ENCODE results near the gene KCNMA1. TPM values are rescaled to one million over a fixed set of nuclear protein-coding genes. Genes with fewer than 3 reads are reported as not detected.

KCNMA1 gene
- total and polyA plus RNA-seq, 8 donors, result 0.92 to 155 (median 54.3) TPM

DNA sequence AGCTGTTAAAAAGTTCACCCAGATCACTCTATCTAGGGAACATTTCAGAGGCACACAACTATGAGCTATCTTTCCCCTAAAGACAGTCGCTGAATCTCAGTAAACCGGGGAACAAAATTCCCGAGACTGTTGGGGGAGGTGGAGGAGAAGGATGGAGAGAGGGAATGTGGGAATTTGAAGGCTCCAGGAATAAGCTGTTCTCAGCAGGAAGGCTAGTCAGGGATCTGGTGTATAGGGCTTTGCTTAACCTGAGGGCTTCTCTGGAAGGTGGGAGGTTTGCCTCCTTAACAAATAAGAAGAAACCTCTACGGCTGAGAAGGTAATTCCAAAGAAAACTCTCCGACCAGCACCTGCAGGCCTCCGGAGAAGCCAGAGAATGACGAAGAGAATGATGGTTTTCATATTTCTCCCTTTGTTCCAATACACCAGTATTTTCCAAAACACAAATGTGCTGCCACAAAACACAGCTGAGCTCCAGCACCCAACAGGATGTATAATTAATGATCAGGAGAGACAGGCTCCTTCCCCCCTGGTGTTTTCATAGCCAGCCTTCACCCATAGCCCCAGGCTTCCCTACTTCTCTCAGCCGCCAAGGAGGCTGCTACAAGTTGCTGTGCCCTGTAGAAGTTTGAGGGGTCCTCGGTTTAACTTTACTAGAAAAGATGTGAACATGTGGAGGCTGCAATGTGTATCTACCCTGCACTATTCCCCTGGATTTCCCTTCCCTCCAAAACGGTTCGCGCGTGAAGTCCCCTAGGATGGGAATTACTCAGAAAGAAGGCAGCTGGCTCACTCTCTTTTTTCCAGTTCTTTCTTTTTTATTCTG, 2.0 kb downstream of the KCNMA1 start:
- Histone ChIP-seq H3K4me3 (peak overlapping the region; percentile 56 to 62 (median 60)), H3K36me3 (no peaks in the 10 kb centered on the region), H3K27me3 (peaks cover 0 to 80% (median 34%) of the 10 kb centered on the region in 3 donors), H3K4me1 (peaks cover 9 to 68% (median 42%) of the 10 kb centered on the region in 4 donors), H3K9me3 (no peaks in the 10 kb centered on the region), H3K27ac (peak overlapping the region in 4 of 5 donors; percentile 70 to 84 (median 73))
- TF ChIP-seq EP300 (IDR thresholded peaks at IDR 0.05) (no peak), POLR2A (IDR thresholded peaks at IDR 0.05) (no peak), POLR2AphosphoS5 (IDR thresholded peaks at IDR 0.05) (no peak)
- TF ChIP-seq, protein P1, sequence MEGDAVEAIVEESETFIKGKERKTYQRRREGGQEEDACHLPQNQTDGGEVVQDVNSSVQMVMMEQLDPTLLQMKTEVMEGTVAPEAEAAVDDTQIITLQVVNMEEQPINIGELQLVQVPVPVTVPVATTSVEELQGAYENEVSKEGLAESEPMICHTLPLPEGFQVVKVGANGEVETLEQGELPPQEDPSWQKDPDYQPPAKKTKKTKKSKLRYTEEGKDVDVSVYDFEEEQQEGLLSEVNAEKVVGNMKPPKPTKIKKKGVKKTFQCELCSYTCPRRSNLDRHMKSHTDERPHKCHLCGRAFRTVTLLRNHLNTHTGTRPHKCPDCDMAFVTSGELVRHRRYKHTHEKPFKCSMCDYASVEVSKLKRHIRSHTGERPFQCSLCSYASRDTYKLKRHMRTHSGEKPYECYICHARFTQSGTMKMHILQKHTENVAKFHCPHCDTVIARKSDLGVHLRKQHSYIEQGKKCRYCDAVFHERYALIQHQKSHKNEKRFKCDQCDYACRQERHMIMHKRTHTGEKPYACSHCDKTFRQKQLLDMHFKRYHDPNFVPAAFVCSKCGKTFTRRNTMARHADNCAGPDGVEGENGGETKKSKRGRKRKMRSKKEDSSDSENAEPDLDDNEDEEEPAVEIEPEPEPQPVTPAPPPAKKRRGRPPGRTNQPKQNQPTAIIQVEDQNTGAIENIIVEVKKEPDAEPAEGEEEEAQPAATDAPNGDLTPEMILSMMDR (IDR thresholded peaks at IDR 0.05), result no peak
- WGBS, 5 donors, result 38 to 54% (median 41%) methylated on average over 13 of the region's 13 CpGs
- intact Hi-C loops (cut with DNase I; ENCODE audit: low total_unique reads), result no loop called here
- no peak for DNase-seq

DNA sequence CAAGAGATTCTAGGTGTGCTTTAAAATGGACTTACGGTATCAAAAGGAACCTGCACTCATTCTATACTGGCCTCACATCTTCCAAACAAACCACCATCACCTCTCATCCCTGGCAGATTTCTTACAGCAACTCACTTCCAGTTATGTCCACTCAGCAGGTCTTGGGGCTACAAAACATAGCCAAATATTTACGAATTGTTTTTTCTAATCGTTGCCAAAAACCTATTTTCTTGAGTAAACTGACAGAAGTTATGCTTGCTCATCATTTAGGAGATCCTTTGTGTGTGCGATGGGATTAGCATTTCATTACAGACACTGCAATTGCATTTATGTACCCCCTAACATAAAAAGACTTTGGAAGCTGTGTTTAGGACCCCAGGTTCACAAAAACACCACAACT, 2.7 kb downstream of the KCNMA1 start:
- intact Hi-C loops (cut with DNase I; ENCODE audit: low total_unique reads), result no loop called here
- TF ChIP-seq EP300 (IDR thresholded peaks at IDR 0.05) (no peak), POLR2A (IDR thresholded peaks at IDR 0.05) (no peak), POLR2AphosphoS5 (IDR thresholded peaks at IDR 0.05) (no peak)
- TF ChIP-seq, protein P1 (IDR thresholded peaks at IDR 0.05), result no peak
- DNase-seq, result no peak
- H3K4me3 ChIP-seq, result peak overlapping the region; percentile 56 to 62 (median 60)
- 67 to 75% (median 69%) methylated on average over 4 of the region's 4 CpGs for WGBS, 5 donors
- no peaks in the 10 kb centered on the region for H3K9me3 ChIP-seq
- H3K27ac ChIP-seq, result peak overlapping the region in 2 of 5 donors; percentile 5 to 84
- peaks cover 9 to 75% (median 44%) of the 10 kb centered on the region in 4 donors for H3K4me1 ChIP-seq
- H3K27me3 ChIP-seq, result peaks cover 0 to 73% (median 34%) of the 10 kb centered on the region in 3 donors
- no peaks in the 10 kb centered on the region for H3K36me3 ChIP-seq

DNA sequence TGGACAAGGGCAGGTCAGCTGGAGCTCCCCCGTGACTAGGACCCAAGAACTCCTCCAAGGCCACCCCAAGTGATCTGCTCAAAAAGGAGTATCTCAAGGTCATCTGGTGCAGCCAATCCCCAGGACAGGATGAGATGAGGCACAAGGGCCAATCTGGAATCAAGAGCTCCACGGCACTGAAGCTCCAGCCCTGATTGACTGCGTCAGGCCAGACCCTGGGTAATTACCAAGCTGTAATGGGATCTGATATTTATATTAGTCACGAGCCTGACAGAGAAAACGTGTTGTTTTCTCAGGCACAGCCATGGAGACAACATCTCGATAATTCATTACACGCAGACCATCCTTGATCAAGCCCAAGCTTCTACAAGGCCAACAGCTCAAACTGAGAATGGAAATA, 4.2 kb downstream of the KCNMA1 start:
- H3K9me3 ChIP-seq, result no peaks in the 10 kb centered on the region
- intact Hi-C loops (cut with DNase I; ENCODE audit: low total_unique reads), result no loop called here
- TF ChIP-seq EP300 (IDR thresholded peaks at IDR 0.05) (no peak), POLR2A (IDR thresholded peaks at IDR 0.05) (no peak), POLR2AphosphoS5 (IDR thresholded peaks at IDR 0.05) (no peak)
- peaks cover 3 to 76% (median 39%) of the 10 kb centered on the region in 4 donors for H3K4me1 ChIP-seq
- peak overlapping the region in 2 of 5 donors; percentile 32 to 84 for H3K27ac ChIP-seq
- 58 to 72% (median 71%) methylated on average over 7 of the region's 7 CpGs for whole genome bisulfite sequencing, 5 donors
- H3K4me3 ChIP-seq, result no peak overlapping the region
- DNase-seq, result no peak
- H3K36me3 ChIP-seq, result no peaks in the 10 kb centered on the region
- H3K27me3 ChIP-seq, result peaks cover 0 to 58% (median 24%) of the 10 kb centered on the region in 3 donors

DNA sequence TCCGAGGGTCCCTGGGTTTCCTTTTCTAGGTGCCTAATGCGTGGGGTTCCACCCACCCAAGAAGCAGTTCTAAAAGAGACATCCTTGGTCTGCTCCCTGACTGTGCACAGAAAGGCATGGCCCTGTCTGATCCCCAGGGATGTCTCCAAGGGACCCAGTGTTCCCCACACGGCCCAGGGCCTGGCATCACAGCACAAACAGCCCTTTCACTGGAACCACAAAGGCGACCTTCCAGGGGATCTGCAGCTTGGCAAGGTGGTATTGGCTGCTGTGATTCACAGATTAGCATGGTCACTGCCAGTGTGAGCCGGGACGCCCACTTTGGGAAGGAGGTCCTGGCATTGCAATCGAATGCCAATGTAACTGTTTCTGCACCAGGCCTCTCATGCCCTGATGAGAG, 6.4 kb downstream of the KCNMA1 start:
- DNase-seq, result no peak
- peaks cover 0 to 72% (median 24%) of the 10 kb centered on the region in 4 donors for H3K4me1 ChIP-seq
- no peak overlapping the region for H3K4me3 ChIP-seq
- H3K36me3 ChIP-seq, result no peaks in the 10 kb centered on the region
- WGBS, 5 donors, result 78 to 93% (median 85%) methylated on average over 4 to 7 of the region's 7 CpGs
- TF ChIP-seq, protein P1 (IDR thresholded peaks at IDR 0.05), result no peak
- TF ChIP-seq EP300 (IDR thresholded peaks at IDR 0.05), result no peak
- TF ChIP-seq POLR2AphosphoS5 (IDR thresholded peaks at IDR 0.05), result no peak
- peak overlapping the region in 1 of 5 donors; percentile 65 for H3K27ac ChIP-seq
- intact Hi-C loops (cut with DNase I; ENCODE audit: low total_unique reads), result no loop called here
- H3K27me3 ChIP-seq, result peaks cover 0 to 37% (median 6%) of the 10 kb centered on the region in 3 donors
- no peaks in the 10 kb centered on the region for H3K9me3 ChIP-seq
